Neuron (in vitro differentiated cells): ENCODE data around the gene ATP2C2.
"Not testable (repeated sequence)": the region's sequence is repeated elsewhere in the genome, so short reads cannot be mapped to it uniquely, and the experiment has no call there.

Source experiments
- H2AFZ ChIP-seq: one replicate; pipeline ENCODE4 v1.6.1; 2013; ENCODE audit warnings: low read depth, mild to moderate bottlenecking, inconsistent platforms, low read length, moderate library complexity
- H3K27me3 ChIP-seq: one replicate; pipeline ENCODE4 v1.6.1; 2013; ENCODE audit warnings: low read length; ENCODE audit not compliant: insufficient read depth
- H3K36me3 ChIP-seq: one replicate; pipeline ENCODE4 v1.6.1; 2013; ENCODE audit warnings: low read length; ENCODE audit not compliant: insufficient read depth
- H3K4me1 ChIP-seq: one replicate; pipeline ENCODE4 v1.6.1; 2013; ENCODE audit warnings: low read length; ENCODE audit not compliant: insufficient read depth
- H3K4me3 ChIP-seq: 2 replicates; pipeline ENCODE4 v1.5.1; 2013; ENCODE audit warnings: mild to moderate bottlenecking, low read length, moderate library complexity
- H3K9me3 ChIP-seq: one replicate; pipeline ENCODE4 v1.6.1; 2013; ENCODE audit warnings: low read length

Gene ATP2C2

GRCh38 chr16:84450176-84450865 lies 82.0 kb downstream of the ATP2C2 start:
- Histone ChIP-seq H3K4me1 (peaks cover 3% of the 10 kb centered on the region), H3K9me3 (no peaks in the 10 kb centered on the region), H3K36me3 (no peaks in the 10 kb centered on the region), H2AFZ (no peak overlapping the region), H3K4me3 (no peak overlapping the region), H3K27me3 (no peaks in the 10 kb centered on the region)

GRCh38 chr16:84451010-84451676 lies 82.8 kb downstream of the ATP2C2 start:
- H3K4me1 ChIP-seq, H3K27me3 ChIP-seq, H3K4me3 ChIP-seq, H3K9me3 ChIP-seq, H2AFZ ChIP-seq, H3K36me3 ChIP-seq: not testable (repeated sequence)

DNA sequence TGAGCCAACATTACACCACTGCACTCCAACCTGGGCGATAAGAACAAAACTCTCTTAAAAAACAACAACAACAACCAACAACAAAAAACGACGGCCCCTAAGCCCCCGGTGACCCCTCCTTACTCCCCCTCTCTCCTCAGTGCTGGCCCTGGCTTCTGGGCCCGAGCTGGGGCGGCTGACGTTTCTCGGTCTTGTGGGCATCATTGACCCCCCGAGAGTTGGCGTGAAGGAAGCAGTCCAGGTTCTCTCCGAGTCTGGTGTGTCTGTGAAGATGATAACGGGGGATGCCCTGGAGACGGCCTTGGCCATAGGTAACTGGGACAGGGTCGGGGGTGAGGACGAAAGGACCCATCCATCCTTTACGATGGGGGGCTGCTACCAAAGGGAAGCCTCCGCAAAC lies 83.4 kb downstream of the ATP2C2 start:
- H3K9me3 ChIP-seq: no peaks in the 10 kb centered on the region
- no peak overlapping the region for H3K4me3 ChIP-seq
- no peaks in the 10 kb centered on the region for H3K36me3 ChIP-seq
- no peak overlapping the region for H2AFZ ChIP-seq
- no peaks in the 10 kb centered on the region for H3K27me3 ChIP-seq
- no peaks in the 10 kb centered on the region for H3K4me1 ChIP-seq

- no peak overlapping the region for H3K4me3 ChIP-seq
- no peaks in the 10 kb centered on the region for H3K27me3 ChIP-seq
- no peaks in the 10 kb centered on the region for H3K9me3 ChIP-seq
- no peaks in the 10 kb centered on the region for H3K36me3 ChIP-seq
- H2AFZ ChIP-seq: no peak overlapping the region
- H3K4me1 ChIP-seq: no peaks in the 10 kb centered on the region
These were observed 84.9 kb downstream of the ATP2C2 start for GRCh38 chr16:84453061-84453752.

GRCh38 chr16:84454611-84455010 lies 86.3 kb downstream of the ATP2C2 start:
- no peaks in the 10 kb centered on the region for H3K36me3 ChIP-seq
- no peak overlapping the region for H3K4me3 ChIP-seq
- H2AFZ ChIP-seq: no peak overlapping the region
- H3K9me3 ChIP-seq: peaks cover 2% of the 10 kb centered on the region
- no peaks in the 10 kb centered on the region for H3K27me3 ChIP-seq
- no peaks in the 10 kb centered on the region for H3K4me1 ChIP-seq

DNA sequence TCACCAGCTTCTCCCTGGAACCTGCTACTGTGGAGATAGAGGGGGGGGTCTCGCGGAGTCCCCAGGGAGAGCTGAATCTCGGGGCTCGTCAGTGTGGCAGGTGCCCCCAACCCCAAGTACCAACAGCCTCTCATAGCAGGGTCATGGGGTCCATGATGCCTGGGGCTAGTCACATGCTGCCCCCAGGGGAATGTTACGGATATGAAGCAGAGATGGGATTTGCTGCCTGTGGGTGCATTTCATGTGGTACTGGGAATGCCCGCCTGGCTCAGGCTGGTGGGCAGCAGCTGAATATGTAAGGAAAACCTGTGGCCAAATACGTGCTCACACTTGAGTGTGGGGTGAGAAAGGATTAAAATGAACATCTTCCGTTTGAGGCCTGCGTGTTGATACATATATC lies 86.7 kb downstream of the ATP2C2 start:
- Histone ChIP-seq H3K9me3 (peaks cover 2% of the 10 kb centered on the region), H3K27me3 (no peaks in the 10 kb centered on the region), H2AFZ (no peak overlapping the region), H3K4me3 (no peak overlapping the region), H3K4me1 (no peaks in the 10 kb centered on the region), H3K36me3 (no peaks in the 10 kb centered on the region)

DNA sequence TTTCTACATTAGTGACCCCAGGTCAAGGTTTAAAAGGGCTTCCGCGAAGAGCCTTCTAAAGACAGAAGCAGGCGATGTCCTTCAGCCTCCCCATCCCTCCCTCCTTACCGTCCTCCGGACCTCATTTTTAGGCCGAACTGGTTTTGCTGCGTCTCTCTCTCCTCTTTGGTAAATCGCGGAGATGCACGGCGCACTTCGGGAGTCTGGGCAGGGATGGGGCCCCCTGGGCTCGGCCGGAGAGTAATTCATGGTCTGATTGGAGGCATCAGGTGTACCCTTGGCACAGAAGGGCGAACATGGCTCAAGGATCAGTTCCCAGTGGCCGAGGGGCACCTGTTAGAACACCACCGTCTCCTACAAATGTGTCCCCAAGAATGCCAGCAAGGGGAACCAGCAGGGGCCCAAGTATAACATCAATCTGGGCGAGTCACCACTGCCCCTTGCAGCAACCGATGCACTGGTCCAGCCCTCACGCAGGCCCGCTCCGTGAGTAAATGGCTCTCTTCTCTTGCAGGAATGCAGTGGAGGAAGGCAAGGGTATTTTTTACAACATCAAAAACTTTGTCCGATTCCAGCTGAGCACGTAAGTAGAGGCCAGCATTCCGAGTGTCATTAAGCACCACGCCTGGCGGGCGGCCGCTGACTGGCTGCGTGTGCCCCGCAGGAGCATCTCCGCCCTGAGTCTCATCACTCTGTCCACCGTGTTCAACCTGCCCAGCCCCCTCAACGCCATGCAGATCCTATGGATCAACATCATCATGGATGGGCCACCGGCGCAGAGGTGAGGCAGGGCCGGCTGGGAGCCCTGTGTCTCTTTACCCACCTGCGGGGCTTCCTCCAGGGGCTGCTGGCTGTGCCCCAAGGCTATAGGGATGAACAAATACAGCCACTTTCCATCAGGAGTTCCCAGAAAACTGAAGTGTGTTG lies 90.5 kb downstream of the ATP2C2 start:
- no peaks in the 10 kb centered on the region for H3K4me1 ChIP-seq
- no peak overlapping the region for H3K4me3 ChIP-seq
- no peak overlapping the region for H2AFZ ChIP-seq
- H3K9me3 ChIP-seq: peaks cover 2% of the 10 kb centered on the region
- no peaks in the 10 kb centered on the region for H3K27me3 ChIP-seq
- H3K36me3 ChIP-seq: peaks cover 9% of the 10 kb centered on the region

DNA sequence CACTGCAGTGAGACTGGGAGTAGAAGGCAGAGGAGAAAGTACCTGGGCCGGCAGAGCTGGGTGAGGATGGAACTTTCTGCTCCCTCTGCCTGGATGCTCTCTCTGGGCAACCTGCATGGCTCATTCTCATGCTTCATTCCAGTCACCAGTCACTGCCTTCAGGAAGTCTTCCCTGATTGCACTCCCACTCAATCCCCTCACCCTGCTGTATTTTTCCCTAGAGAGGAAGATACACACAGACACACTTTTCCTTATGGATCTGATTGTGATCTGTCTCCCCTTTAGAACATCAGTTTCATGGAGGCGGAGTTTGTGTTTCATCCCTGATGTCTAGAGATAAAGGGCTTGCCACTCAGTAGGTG lies 91.2 kb downstream of the ATP2C2 start:
- no peak overlapping the region for H3K4me3 ChIP-seq
- H3K36me3 ChIP-seq: peaks cover 11% of the 10 kb centered on the region
- H3K27me3 ChIP-seq: no peaks in the 10 kb centered on the region
- H2AFZ ChIP-seq: no peak overlapping the region
- no peaks in the 10 kb centered on the region for H3K4me1 ChIP-seq
- H3K9me3 ChIP-seq: peaks cover 2% of the 10 kb centered on the region

GRCh38 chr16:84459941-84460405 lies 91.6 kb downstream of the ATP2C2 start:
- Histone ChIP-seq H3K27me3 (no peaks in the 10 kb centered on the region), H2AFZ (no peak overlapping the region), H3K4me1 (no peaks in the 10 kb centered on the region), H3K36me3 (peaks cover 13% of the 10 kb centered on the region), H3K4me3 (no peak overlapping the region), H3K9me3 (peaks cover 2% of the 10 kb centered on the region)

DNA sequence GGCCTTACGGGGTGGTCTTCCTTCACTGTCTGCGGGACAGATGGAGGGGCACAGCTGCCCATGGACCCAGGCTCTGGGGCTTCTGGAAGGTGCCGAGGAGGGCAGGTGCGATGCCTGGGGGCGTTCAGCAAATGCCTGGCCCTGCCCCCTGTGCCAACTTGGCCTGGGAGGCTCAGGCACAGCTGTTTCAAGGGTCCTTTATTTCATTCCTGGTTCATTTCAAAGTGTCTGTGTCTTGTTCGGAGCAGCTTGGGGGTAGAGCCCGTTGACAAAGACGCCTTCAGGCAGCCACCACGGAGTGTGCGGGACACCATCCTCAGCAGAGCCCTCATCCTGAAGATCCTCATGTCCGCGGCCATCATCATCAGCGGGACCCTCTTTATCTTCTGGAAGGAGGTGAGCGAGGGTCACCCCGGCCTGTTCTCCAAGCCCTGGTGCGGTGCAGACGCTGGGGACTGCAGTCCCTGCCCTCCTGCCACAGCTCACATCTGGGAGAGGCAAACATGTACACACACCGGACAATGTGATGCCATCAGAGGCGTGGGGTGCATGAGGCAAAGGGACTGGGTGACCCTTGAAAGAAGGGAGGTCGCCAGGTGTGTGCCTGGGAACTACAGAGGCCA lies 92.2 kb downstream of the ATP2C2 start:
- Histone ChIP-seq H3K4me1 (no peaks in the 10 kb centered on the region), H3K4me3 (no peak overlapping the region), H3K9me3 (peaks cover 6% of the 10 kb centered on the region), H3K36me3 (peaks cover 18% of the 10 kb centered on the region), H2AFZ (no peak overlapping the region), H3K27me3 (no peaks in the 10 kb centered on the region)

DNA sequence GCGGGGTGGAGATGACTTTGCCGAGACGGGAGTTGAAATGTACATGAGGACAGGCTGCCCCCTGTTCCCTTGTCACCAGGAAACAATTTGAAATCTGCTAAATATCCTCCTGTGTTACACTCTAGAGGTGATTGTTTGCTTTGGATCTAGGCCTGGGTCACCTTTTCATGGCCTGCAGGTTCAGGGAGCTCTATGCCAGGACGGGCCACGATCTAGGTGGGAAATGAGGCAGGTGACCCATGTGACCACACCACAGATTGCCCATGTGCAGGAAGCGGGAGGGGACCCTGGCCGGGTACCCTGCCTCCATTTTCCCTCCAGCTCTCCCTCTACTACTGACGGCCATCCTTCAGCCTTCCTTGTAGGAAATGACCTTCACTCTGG lies 92.7 kb downstream of the ATP2C2 start:
- Histone ChIP-seq H2AFZ (no peak overlapping the region), H3K27me3 (no peaks in the 10 kb centered on the region), H3K36me3 (peaks cover 21% of the 10 kb centered on the region), H3K4me1 (no peaks in the 10 kb centered on the region), H3K4me3 (no peak overlapping the region), H3K9me3 (peaks cover 6% of the 10 kb centered on the region)

DNA sequence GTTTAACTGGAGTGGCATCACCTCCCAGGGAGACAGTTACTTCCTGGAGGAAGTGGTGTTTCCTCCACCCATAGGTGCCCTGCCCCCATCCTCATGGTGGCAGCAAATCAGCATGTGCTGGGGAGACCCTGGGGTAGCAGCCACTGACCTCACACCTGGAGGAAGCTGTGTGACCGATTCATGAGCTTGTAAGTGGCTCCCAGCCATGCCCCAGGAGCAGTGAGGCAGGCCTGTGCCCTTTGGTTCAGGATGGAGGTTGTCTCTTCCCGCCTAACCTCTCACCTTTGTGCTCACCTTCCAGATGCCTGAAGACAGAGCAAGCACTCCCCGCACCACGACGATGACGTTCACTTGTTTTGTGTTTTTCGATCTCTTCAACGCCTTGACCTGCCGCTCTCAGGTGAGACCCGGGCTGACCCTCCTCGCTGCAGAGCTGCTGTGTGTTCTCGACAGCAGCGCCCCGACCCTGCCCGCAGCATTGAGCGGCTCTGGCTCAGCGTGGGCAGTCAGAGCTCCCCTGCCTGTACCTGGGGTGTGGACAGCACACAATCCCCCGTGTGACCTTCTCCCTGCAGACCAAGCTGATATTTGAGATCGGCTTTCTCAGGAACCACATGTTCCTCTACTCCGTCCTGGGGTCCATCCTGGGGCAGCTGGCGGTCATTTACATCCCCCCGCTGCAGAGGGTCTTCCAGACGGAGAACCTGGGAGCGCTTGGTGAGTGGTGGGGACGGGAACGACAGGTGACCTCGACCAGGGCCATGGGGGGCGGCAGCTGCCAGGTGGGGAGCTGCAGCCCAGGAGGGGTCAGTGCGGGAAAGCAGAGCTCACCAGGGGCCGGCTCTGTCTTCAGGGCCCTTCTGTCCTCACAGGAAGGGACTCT lies 93.3 kb downstream of the ATP2C2 start:
- Histone ChIP-seq H3K9me3 (peaks cover 9% of the 10 kb centered on the region), H3K4me3 (no peak overlapping the region), H2AFZ (no peak overlapping the region), H3K36me3 (peaks cover 25% of the 10 kb centered on the region), H3K27me3 (no peaks in the 10 kb centered on the region), H3K4me1 (no peaks in the 10 kb centered on the region)
